ENCODE measurements around the gene SPEM3.

DNA sequence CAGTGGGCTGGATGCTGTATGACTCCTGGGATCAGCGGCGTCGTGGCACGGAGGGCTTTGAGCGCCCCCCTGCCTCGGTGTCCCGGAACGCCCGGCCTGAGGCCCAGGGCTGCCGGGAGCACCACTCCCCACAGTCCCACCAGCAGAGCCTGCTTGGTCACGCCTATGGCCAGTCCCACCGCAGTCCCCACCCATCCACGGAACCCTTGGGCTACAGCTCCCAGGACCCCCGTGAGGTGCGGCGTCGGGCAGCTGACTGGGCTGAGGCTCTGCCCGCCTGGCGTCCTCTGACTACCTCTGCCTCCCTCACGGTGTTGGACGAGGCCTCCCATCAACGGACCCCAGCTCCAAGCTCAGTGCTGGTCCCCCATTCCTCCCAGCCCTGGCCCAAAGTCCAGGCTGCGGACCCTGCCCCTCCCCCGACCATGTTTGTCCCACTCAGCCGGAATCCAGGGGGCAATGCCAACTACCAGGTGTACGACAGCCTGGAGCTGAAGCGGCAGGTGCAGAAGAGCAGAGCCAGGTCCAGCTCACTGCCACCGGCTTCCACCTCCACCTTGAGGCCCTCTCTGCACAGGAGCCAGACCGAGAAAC is 1.7 kb upstream of the SPEM3 start:
- TF ChIP-seq, protein P1, sequence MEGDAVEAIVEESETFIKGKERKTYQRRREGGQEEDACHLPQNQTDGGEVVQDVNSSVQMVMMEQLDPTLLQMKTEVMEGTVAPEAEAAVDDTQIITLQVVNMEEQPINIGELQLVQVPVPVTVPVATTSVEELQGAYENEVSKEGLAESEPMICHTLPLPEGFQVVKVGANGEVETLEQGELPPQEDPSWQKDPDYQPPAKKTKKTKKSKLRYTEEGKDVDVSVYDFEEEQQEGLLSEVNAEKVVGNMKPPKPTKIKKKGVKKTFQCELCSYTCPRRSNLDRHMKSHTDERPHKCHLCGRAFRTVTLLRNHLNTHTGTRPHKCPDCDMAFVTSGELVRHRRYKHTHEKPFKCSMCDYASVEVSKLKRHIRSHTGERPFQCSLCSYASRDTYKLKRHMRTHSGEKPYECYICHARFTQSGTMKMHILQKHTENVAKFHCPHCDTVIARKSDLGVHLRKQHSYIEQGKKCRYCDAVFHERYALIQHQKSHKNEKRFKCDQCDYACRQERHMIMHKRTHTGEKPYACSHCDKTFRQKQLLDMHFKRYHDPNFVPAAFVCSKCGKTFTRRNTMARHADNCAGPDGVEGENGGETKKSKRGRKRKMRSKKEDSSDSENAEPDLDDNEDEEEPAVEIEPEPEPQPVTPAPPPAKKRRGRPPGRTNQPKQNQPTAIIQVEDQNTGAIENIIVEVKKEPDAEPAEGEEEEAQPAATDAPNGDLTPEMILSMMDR (conservative IDR thresholded peaks at IDR 0.05) = no peak
- no peak for TF ChIP-seq ZFX (IDR thresholded peaks at IDR 0.05)

Measured in C4-2B (cell line).